Kidney glomerular epithelial cell (primary cell): ENCODE data around the gene TMEM135.
A peak's percentile ranks its signal among the peaks of the same experiment; 100 is the strongest.
"Not testable (repeated sequence)": the region's sequence is repeated elsewhere in the genome, so short reads cannot be mapped to it uniquely, and the experiment has no call there.

ENCODE experiments used
- DNase-seq: peaks from one replicate; lab custom pipeline; 2025; lab: John Stamatoyannopoulos, UW

Gene TMEM135

GRCh38 chr11:87020764-87021365 lies 16.9 kb upstream of the TMEM135 start:
- DNase-seq: no peak

DNA sequence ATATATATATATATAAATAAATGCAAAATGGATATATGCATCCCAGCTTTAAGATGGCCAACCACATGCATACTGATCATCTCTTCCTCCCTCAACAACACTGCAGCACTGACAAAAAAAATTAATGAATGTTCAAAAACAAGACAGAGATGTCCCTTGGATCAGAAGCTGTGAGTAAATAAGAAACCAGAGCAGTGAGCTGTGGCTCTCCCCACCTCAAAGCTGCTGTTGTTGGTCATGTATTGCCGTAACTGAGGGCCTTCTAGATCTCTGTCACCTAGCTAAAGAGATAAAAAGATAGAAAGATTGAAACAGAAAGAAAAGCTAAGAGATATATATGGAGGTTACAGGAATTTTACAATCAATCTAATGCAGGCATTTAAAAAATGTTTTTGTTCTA lies 15.5 kb upstream of the TMEM135 start:
- DNase-seq: no peak

DNA sequence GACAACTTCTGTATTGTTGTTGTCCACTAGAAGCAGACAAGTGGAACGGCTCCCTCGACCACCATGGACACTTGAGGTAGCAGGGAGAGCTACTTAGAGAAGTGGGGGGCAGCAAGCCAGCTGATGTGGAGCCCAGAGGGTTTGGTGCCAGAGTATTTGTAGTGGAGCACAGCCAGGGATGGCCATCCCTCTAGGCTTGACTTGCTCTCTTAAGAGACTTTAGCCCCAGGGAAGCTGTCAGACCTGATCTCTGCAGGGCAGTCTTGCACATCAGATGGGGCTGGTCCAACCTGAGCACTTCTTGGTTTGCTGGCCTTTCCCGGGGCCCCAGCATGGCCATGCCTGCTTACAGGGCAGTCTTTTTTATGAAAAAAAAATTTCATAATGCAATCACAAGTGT lies 15.0 kb upstream of the TMEM135 start:
- DNase-seq: no peak

GRCh38 chr11:87026415-87026814 lies 11.3 kb upstream of the TMEM135 start:
- DNase-seq: not testable (repeated sequence)

- DNase-seq: no peak
Measured at GRCh38 chr11:87030458-87031054, 7.2 kb upstream of the TMEM135 start.

GRCh38 chr11:87031433-87032170 lies 6.1 kb upstream of the TMEM135 start:
- DNase-seq: no peak

- DNase-seq: no peak
Measured at GRCh38 chr11:87033561-87033960, 4.2 kb upstream of the TMEM135 start.

- no peak for DNase-seq
Measured at GRCh38 chr11:87035976-87036583, 1.7 kb upstream of the TMEM135 start.

DNA sequence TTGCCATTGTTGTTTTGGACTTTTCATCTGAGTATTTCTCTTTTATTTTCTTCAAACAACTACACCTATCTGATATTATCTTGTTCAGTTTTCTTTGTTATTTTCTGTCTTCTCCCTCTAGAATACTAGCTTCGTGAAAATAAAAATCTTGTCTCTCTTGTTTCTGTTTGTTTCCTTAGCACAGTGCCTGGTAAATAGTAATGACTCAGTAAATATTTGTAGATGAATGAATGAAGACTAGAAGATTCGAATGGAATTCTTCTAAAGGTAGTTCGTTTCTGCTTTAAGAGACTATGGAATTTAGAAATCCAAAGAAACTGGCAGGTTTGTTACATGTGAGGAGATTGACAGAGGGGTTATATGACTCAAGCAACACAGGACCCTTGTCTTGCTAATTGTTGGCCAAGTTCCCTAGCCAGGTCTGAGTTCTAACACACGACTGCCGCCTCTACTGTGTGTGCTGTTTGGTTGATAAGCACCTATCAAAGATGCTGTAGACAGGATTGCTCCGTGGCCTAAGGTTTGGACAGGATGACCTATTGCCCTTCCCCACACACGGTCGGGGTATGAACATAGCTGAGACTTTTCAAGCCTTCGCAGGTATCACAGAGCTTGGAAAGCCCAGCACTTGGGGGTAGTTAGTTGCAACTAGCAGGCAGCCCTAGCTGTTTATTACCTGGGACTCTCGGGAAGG lies 831 bp upstream of the TMEM135 start:
- no peak for DNase-seq

DNA sequence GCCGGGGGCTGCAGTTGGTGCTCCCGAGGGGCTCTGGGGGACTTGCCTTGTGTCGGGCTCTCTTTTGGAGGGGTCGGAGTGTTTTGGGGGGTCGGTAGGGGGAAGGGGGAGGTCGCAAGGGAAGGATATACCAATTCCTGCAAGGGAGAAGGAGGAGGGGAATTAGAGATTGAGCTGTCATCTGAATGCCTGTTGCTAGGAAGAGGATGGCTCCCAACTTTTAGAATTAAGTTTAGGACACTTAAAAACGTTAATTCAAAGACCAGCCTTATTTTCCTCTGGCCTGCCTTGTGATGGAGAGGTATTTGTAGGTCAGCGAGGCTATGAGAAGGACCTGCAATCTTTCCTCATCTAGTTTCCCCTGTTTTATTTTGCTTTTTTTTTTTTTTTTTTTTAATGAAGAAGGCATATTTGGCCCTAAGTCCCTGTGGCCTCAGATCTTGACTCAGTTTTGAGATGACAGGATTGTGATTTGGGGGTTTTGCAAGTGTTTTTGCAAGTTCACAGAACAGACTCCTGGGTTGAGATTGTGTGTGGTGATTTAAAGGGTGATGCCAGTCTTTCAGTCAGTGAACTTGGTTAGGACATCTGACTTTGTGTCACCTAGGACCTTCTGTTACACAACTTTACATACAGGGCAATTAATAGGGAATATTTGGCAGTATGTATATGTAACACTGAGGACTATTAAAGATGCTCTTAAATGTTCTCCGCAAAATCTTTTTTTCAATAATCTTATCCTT lies 672 bp downstream of the TMEM135 start:
- DNase-seq: no peak

GRCh38 chr11:87039371-87039770 lies 1.6 kb downstream of the TMEM135 start:
- no peak for DNase-seq

- DNase-seq: no peak
Measured at GRCh38 chr11:87043894-87044293, 6.2 kb downstream of the TMEM135 start.

DNA sequence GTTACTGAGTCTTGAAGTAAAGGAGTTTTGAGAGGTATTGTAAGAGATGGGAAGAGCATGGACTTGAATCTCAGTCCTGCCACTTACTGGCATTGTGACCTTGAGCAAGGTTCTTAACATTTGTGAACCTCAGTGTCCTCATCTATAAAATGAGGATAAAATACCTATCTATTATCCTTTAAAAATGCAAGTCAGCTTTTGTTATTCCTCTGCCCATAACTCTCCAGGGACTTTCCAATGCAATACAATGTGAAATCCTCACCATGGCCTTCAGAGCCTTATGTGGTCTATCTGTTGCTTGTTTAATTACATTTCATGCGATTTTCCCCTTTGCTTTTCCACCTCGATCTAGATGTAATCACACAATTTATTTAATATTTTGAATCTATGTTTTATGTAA lies 9.1 kb downstream of the TMEM135 start:
- DNase-seq: no peak

DNA sequence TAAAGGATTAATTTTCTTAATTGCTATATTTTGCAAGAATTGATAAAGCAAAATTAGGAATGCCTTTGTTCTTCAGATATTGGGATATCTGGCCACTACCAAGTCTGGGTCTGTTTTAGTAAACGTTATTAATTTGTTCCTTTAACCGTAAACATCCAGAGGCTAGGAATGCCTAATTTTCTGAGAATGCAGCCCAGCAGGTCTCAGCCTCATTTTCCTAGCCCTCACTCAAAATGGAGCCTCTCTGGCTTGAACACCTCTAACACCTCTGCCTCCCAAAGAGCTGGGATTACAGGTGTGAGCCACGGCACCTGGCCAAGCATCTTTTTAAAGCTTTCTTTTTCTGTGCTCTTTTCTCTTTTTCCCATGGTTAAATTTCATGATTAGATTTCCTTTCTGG lies 18.4 kb downstream of the TMEM135 start:
- no peak for DNase-seq

- DNase-seq: no peak
Measured at GRCh38 chr11:87057749-87058148, 20.0 kb downstream of the TMEM135 start.

DNA sequence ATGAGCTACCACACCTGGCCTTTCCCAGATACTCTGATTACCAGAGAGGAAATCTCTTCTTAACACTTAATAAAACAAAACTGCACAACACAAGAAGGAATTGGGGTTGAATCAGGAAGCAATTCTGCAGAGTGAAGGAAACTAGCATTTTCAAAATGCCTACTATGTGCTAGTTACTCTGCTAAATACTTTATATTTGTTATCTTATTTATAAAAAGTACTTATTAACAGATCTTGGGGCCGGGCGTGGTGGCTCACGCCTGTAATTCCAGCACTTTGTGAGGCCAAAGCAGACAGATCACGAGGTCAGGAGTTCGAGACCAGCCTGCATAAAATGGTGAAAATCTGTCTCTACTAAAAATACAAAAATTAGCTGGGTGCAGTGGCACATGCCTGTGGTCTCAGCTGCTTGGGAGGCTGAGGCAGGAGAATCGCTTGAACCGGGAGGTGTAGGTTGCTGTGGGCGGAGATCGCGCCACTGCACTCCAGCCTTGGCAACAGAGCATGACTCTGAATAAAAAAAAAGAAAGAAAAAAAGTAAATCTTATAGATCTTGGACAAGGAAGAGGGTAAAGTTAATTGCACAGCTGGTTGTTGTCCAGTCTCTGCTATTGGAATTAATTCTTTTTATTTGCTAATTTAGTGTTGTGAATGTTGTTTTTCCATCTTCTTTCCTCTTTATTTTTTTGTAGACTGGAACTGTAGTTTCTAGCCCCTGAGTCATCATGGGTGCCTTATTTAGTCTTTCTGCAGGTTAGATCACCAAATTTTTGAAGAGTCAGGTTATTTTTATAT lies 22.1 kb downstream of the TMEM135 start:
- DNase-seq: peak; percentile 0

DNA sequence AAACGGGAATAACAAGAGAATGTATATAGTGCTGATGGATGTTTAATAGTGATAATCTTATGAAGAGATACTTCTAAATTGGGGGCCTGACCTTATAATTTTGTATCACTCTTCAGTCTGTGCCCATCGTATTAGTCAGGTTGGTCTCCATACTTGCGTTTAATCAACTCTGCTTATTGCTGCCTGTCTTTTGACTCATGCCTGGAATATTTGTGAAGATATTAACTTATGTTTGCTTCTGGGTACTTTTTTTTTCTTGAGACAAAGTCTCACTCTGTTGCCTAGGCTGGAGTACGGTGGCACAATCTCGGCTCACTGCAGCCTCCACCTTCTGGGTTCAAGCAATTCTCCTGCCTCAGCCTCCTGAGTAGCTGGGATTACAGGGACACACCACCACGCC lies 24.0 kb downstream of the TMEM135 start:
- no peak for DNase-seq

DNA sequence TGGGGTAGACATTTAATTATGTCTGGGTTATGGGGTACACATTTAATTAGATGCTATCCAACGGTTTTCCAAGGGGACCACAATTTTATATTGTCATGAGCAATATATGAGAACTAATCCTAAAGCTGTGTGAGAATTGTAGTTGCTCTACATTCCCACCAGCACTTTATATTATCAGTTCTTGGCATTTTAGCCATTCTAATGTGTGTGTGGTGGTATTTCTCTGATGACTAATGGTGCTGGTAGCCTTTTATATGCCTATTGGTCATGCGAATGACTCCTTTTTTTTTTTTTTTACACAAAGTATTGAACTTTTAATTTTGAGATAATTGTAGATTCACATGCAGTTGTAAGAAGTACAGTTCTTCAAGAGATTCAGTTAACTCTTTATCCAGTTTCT lies 26.2 kb downstream of the TMEM135 start:
- no peak for DNase-seq

DNA sequence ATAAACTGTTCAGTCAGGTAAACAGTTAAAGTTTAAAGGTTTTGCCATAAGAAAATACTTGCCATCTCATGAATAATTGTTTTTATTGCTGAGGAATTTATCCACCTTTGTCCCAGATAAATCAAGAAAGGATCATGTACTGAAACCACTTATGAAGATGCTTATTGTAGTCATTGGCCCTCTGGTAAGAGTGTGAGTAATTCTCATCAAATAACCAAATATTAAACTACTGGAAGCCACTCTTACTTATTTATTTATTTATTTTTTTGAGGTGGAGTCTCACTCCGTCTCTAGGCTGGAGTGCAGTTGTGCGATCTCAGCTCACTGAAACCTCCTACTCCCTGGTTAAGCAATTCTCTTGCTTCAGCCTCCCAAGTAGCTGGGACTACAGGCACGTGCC lies 35.1 kb downstream of the TMEM135 start:
- DNase-seq: no peak

GRCh38 chr11:87076260-87076783 lies 38.6 kb downstream of the TMEM135 start:
- DNase-seq: no peak
